Measurements from ENCODE around the gene ALOX15B. TPM values are rescaled to one million over a fixed set of nuclear protein-coding genes. Genes with fewer than 3 reads are reported as not detected.

Gene ALOX15B
- total and polyA plus RNA-seq, 2 of the 13 experiments (the other 11 are each of a cell fraction or from before 2014, with no cell fraction given), result not detected

DNA sequence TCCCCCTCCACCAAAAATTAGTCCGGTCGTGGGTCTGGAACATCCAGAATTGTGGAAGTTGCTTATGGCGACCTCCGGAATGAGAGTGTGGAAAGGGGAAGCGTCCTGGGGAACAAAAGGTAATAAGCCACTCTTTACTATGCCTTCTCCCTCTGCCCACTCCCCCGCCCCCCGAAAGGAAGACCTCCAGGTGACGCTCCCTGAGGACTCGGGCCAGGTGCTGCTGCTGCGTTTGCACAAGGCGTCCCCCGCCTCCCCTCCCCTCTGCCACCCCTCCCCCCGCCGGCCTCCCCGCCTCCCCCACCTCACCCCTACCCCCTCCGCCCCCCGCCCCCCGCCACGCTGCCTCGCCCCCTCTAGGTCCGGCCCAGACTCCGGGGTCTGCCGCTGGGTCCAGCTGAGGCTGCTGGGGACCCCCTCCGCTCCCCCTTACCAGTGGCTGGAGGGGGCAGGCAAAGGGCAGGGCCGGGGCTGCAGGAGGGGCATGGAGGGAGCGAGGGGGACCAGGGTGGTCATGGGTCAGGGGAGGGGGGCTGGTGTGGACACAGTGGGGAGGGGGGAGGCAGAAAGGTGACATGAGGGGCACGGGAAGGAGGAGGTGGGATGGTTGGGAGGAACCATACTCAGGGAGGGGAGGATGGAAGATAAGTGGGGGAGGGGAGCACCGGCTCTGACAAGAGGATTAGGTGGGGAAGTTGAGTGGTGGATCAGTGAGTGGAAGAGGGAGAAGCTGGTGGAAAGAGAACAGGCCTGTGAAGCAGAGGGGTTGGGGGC is 25.1 kb downstream of the ALOX15B start:
- ChIA-PET CTCF (ENCODE audit: low intra/inter-chr PET ratio, low total read pairs) (no interaction called here), POLR2A (no interaction called here)
- H3K27me3 ChIP-seq (ENCODE audit: control insufficient read depth in 1 of 2, insufficient read depth in 2 of 2, low read length in 2 of 2), result peaks cover 6 to 22% of the 10 kb centered on the region in 2 experiments; a peak in 4 of 5 replicates
- TF ChIP-seq POLR2A (IDR thresholded peaks at IDR 0.05; ENCODE audit: insufficient read depth in 1 of 2, low read depth in 2 of 2, low read length in 2 of 2) (peak in 1 of 2 experiments; percentile 43; a peak in 2 of 4 replicates), ZSCAN25 (CRISPR knock-in tag; IDR thresholded peaks at IDR 0.05) (peak; percentile 29; the same call in 1 of the 2 replicates), ZNF232 (CRISPR knock-in tag; IDR thresholded peaks at IDR 0.05; ENCODE audit: borderline replicate concordance) (no peak)
- H3K4me2 ChIP-seq (ENCODE audit: low read depth, low read length), result no peak overlapping the region
- WGBS (ENCODE audit: low lambda C conversion rate), result 57% methylated on average over 27 of the region's 28 CpGs
- in situ Hi-C loops (cut with HindIII; ENCODE audit: extremely low pct_ligation_motif_present, low pct_unique_long_range_greater_than_20kb) (no loop called here), intact Hi-C loops (cut with micrococcal nuclease; ENCODE audit: unreplicated experiment) (loop anchor here (5.0 kb wide), 1 partner anchor 48 kb away; no protein-coding TSS in a partner anchor)
- no TSS peak for BruUV-seq (replicated peaks)
- no peaks in the 10 kb centered on the region for H3K79me2 ChIP-seq (ENCODE audit: insufficient read depth, low read length)
- FAIRE-seq (no peak), DNase-seq (ENCODE audit: low spot score) (no peak), ATAC-seq (no peak)
- peaks cover 11% of the 10 kb centered on the region for H3K4me1 ChIP-seq (ENCODE audit: insufficient read depth, low read length)
- no peak overlapping the region for H3K9ac ChIP-seq (ENCODE audit: insufficient read depth, low read depth, low read length)
- no peak overlapping the region for H3K27ac ChIP-seq (ENCODE audit: extremely low read length, insufficient read depth, low read length)
- H3K9me3 ChIP-seq (ENCODE audit: low read length), result no peaks in the 10 kb centered on the region
- H3K36me3 ChIP-seq (replicated peaks in 1 of 2; ENCODE audit: control insufficient read depth in 1 of 2, insufficient read depth in 2 of 2, low read length in 2 of 2), result no peaks in the 10 kb centered on the region
- H4K20me1 ChIP-seq (ENCODE audit: insufficient read depth, low read length), result peaks cover 43% of the 10 kb centered on the region
- H2AFZ ChIP-seq (ENCODE audit: low read length), result no peak overlapping the region
- H3K4me3 ChIP-seq (replicated peaks in 1 of 3; ENCODE audit: insufficient read depth in 1 of 3, low read depth in 2 of 3, low read length in 3 of 3), result no peak overlapping the region

DNA sequence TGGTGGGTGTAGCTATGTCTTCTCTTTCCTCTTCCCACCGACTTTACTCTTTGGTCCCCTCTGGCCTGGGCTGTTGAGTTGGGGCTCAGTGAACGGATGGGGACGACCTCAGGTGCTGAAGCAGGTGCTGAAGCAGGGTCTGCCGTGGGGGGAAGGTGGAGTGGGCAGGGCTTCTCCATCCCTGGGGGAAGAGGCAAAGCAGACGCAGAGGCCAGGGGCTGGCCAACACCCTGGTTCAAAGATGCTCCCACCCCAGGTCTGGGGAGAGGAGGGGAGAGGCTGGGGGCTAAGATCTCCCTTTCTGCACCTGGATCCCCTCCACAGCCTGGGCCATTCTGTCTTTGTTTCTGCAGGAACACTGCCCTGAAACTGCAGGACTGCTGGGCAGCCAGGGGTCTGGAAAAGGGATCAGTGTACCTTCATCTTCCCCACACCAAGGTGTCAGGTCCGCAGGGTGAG is 25.7 kb downstream of the ALOX15B start:
- Histone ChIP-seq H3K9ac (ENCODE audit: insufficient read depth, low read depth, low read length) (no peak overlapping the region), H3K27ac (ENCODE audit: extremely low read length, insufficient read depth, low read length) (no peak overlapping the region), H3K27me3 (ENCODE audit: control insufficient read depth in 1 of 2, insufficient read depth in 2 of 2, low read length in 2 of 2) (peaks cover 6 to 24% of the 10 kb centered on the region in 2 experiments; a peak in 4 of 5 replicates), H2AFZ (ENCODE audit: low read length) (no peak overlapping the region), H3K9me3 (ENCODE audit: low read length) (no peaks in the 10 kb centered on the region), H3K36me3 (replicated peaks in 1 of 2; ENCODE audit: control insufficient read depth in 1 of 2, insufficient read depth in 2 of 2, low read length in 2 of 2) (no peaks in the 10 kb centered on the region), H3K4me3 (replicated peaks in 1 of 3; ENCODE audit: insufficient read depth in 1 of 3, low read depth in 2 of 3, low read length in 3 of 3) (no peak overlapping the region), H3K4me1 (ENCODE audit: insufficient read depth, low read length) (peaks cover 5% of the 10 kb centered on the region; the same call in 1 of the 2 replicates), H4K20me1 (ENCODE audit: insufficient read depth, low read length) (peaks cover 40% of the 10 kb centered on the region), H3K79me2 (ENCODE audit: insufficient read depth, low read length) (no peaks in the 10 kb centered on the region), H3K4me2 (ENCODE audit: low read depth, low read length) (no peak overlapping the region)
- 40% methylated on average over 6 of the region's 6 CpGs for WGBS (ENCODE audit: low lambda C conversion rate)
- BruUV-seq (replicated peaks), result no TSS peak
- DNase-seq (ENCODE audit: low spot score) (no peak), FAIRE-seq (no peak), ATAC-seq (no peak)
- intact Hi-C loops (cut with micrococcal nuclease; ENCODE audit: unreplicated experiment), result loop anchor here (5.0 kb wide), 1 partner anchor 48 kb away; no protein-coding TSS in a partner anchor
- ChIA-PET POLR2A (no interaction called here), CTCF (ENCODE audit: low intra/inter-chr PET ratio, low total read pairs) (no interaction called here)
- in situ Hi-C loops (cut with HindIII; ENCODE audit: extremely low pct_ligation_motif_present, low pct_unique_long_range_greater_than_20kb), result no loop called here
- no peak for TF ChIP-seq ZNF549 (CRISPR knock-in tag; IDR thresholded peaks at IDR 0.05)
- no peak for TF ChIP-seq ZNF644 (CRISPR knock-in tag; IDR thresholded peaks at IDR 0.05; ENCODE audit: low read depth)
- no peak for TF ChIP-seq ATM (IDR thresholded peaks at IDR 0.05; ENCODE audit: borderline replicate concordance)
- TF ChIP-seq ZSCAN31 (CRISPR knock-in tag; IDR thresholded peaks at IDR 0.05; ENCODE audit: low read depth), result no peak
- TF ChIP-seq, protein P1, sequence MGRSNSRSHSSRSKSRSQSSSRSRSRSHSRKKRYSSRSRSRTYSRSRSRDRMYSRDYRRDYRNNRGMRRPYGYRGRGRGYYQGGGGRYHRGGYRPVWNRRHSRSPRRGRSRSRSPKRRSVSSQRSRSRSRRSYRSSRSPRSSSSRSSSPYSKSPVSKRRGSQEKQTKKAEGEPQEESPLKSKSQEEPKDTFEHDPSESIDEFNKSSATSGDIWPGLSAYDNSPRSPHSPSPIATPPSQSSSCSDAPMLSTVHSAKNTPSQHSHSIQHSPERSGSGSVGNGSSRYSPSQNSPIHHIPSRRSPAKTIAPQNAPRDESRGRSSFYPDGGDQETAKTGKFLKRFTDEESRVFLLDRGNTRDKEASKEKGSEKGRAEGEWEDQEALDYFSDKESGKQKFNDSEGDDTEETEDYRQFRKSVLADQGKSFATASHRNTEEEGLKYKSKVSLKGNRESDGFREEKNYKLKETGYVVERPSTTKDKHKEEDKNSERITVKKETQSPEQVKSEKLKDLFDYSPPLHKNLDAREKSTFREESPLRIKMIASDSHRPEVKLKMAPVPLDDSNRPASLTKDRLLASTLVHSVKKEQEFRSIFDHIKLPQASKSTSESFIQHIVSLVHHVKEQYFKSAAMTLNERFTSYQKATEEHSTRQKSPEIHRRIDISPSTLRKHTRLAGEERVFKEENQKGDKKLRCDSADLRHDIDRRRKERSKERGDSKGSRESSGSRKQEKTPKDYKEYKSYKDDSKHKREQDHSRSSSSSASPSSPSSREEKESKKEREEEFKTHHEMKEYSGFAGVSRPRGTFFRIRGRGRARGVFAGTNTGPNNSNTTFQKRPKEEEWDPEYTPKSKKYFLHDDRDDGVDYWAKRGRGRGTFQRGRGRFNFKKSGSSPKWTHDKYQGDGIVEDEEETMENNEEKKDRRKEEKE (IDR thresholded peaks at IDR 0.05), result no peak
- no peak for TF ChIP-seq SMARCE1 (IDR thresholded peaks at IDR 0.05; ENCODE audit: borderline replicate concordance)
- 0 out of 2 replicates have a peak, but pooled peaks have one; percentile 46 for TF ChIP-seq ZC3H13 (CRISPR knock-in tag; IDR thresholded peaks at IDR 0.05)
- peak; percentile 64; the same call in 1 of the 2 replicates for TF ChIP-seq ZBTB7A (CRISPR knock-in tag; IDR thresholded peaks at IDR 0.05)
- TF ChIP-seq, protein P2, sequence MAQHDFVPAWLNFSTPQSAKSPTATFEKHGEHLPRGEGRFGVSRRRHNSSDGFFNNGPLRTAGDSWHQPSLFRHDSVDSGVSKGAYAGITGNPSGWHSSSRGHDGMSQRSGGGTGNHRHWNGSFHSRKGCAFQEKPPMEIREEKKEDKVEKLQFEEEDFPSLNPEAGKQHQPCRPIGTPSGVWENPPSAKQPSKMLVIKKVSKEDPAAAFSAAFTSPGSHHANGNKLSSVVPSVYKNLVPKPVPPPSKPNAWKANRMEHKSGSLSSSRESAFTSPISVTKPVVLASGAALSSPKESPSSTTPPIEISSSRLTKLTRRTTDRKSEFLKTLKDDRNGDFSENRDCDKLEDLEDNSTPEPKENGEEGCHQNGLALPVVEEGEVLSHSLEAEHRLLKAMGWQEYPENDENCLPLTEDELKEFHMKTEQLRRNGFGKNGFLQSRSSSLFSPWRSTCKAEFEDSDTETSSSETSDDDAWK (CRISPR knock-in tag; IDR thresholded peaks at IDR 0.05), result no peak
- TF ChIP-seq RFXAP (CRISPR knock-in tag; IDR thresholded peaks at IDR 0.05; ENCODE audit: borderline replicate concordance), result no peak
- peak; percentile 36; the same call in 1 of the 2 replicates for TF ChIP-seq ESRRA (CRISPR knock-in tag; IDR thresholded peaks at IDR 0.05; ENCODE audit: low read depth)
- TF ChIP-seq NCOR1 (IDR thresholded peaks at IDR 0.05; ENCODE audit: borderline replicate concordance, low read length), result no peak
